WERI-Rb-1 (cell line): ENCODE results near the gene TPRKB.
"Not testable (repeated sequence)": the region's sequence is repeated elsewhere in the genome, so short reads cannot be mapped to it uniquely, and the experiment has no call there.

Source experiments
- DNase-seq: peaks from one replicate; pipeline ENCODE4 v3.0.0-alpha.2; 2020
- H3K27ac ChIP-seq: fragments of 250-450 bp; sonication (Bioruptor Pico); 2 replicates; pipeline ENCODE4 v1.5.1; 2020; ENCODE audit warnings: mild to moderate bottlenecking, moderate library complexity
- H3K27me3 ChIP-seq: fragments of 250-450 bp; sonication (Bioruptor Pico); 2 replicates; pipeline ENCODE4 v1.5.1; 2021; ENCODE audit warnings: mild to moderate bottlenecking, low read depth, moderate library complexity; ENCODE audit not compliant: insufficient read depth, severe bottlenecking
- H3K36me3 ChIP-seq: fragments of 250-450 bp; sonication (Bioruptor Pico); 2 replicates; pipeline ENCODE4 v1.5.1; 2020; ENCODE audit warnings: mild to moderate bottlenecking, moderate library complexity
- H3K4me3 ChIP-seq: 2 replicates; pipeline ENCODE4 v1.5.1; 2011; ENCODE audit warnings: low read depth, mild to moderate bottlenecking, control low read depth, low read length
- H3K9me3 ChIP-seq: fragments of 250-450 bp; sonication (Bioruptor Pico); 2 replicates; pipeline ENCODE4 v1.5.1; 2021; ENCODE audit warnings: mild to moderate bottlenecking, moderate library complexity; ENCODE audit not compliant: severe bottlenecking
- TF ChIP-seq, protein P1 (sequence below): IDR thresholded peaks from 2 replicates; pipeline ENCODE4 v1.5.1; 2011; ENCODE audit warnings: low read depth, mild to moderate bottlenecking, control low read depth, inconsistent platforms, low read length

The TPRKB gene

GRCh38 chr2:73705091-73705490 lies 32.1 kb downstream of the TPRKB start:
- TF ChIP-seq, protein P1, sequence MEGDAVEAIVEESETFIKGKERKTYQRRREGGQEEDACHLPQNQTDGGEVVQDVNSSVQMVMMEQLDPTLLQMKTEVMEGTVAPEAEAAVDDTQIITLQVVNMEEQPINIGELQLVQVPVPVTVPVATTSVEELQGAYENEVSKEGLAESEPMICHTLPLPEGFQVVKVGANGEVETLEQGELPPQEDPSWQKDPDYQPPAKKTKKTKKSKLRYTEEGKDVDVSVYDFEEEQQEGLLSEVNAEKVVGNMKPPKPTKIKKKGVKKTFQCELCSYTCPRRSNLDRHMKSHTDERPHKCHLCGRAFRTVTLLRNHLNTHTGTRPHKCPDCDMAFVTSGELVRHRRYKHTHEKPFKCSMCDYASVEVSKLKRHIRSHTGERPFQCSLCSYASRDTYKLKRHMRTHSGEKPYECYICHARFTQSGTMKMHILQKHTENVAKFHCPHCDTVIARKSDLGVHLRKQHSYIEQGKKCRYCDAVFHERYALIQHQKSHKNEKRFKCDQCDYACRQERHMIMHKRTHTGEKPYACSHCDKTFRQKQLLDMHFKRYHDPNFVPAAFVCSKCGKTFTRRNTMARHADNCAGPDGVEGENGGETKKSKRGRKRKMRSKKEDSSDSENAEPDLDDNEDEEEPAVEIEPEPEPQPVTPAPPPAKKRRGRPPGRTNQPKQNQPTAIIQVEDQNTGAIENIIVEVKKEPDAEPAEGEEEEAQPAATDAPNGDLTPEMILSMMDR = no peak
- H3K27me3 ChIP-seq = no peaks in the 10 kb centered on the region
- peaks cover 3% of the 10 kb centered on the region for H3K9me3 ChIP-seq
- no peak overlapping the region for H3K4me3 ChIP-seq
- H3K27ac ChIP-seq = no peak overlapping the region
- no peak for DNase-seq
- no peaks in the 10 kb centered on the region for H3K36me3 ChIP-seq

GRCh38 chr2:73704285-73704684 lies 32.9 kb downstream of the TPRKB start:
- Histone ChIP-seq H3K4me3 (no peak overlapping the region), H3K27ac (no peak overlapping the region), H3K27me3 (no peaks in the 10 kb centered on the region), H3K9me3 (no peaks in the 10 kb centered on the region), H3K36me3 (no peaks in the 10 kb centered on the region)
- TF ChIP-seq, protein P1 = no peak
- DNase-seq = no peak

GRCh38 chr2:73703675-73704074 lies 33.5 kb downstream of the TPRKB start:
- H3K27me3 ChIP-seq = no peaks in the 10 kb centered on the region
- no peak for DNase-seq

DNA sequence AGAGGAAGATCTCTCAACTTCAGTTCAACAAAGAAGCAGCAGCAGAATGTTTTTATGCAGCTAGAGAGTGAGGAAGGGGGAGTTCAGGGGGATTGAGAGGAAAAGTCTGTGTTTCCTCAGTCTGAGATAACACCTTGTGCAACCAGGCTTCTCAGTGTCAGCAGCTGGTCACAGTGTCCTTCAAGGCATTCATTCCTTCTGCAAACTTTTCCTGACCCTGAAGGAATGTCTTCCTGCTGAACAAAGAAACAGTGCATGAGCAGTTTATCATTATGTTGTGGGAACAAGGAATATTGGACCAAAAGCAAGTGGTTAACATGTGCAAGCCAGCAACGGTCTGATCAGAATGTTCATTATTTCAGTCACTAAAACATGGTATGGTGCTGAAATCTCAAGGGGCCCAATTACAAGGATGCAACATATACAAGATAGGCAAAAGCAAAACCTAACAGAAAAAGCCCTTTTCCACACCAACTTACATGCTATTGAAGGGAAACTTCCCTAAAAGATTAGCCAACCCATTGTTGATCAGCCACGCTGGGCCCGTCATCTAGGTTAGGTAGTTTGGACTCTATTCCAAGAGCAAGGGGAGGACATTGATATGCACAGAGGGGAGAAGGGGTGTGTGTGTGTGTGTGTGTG lies 34.2 kb downstream of the TPRKB start:
- H3K4me3 ChIP-seq, H3K27me3 ChIP-seq, H3K9me3 ChIP-seq, H3K36me3 ChIP-seq, DNase-seq, H3K27ac ChIP-seq: not testable (repeated sequence)

More at GRCh38 chr2:73703675-73704074, 33.5 kb downstream of the TPRKB start:
- no peak overlapping the region for H3K27ac ChIP-seq
- no peaks in the 10 kb centered on the region for H3K36me3 ChIP-seq
- H3K9me3 ChIP-seq = no peaks in the 10 kb centered on the region
- TF ChIP-seq, protein P1 = no peak
- no peak overlapping the region for H3K4me3 ChIP-seq

GRCh38 chr2:73701968-73702665 lies 35.0 kb downstream of the TPRKB start:
- no peak overlapping the region for H3K27ac ChIP-seq
- no peaks in the 10 kb centered on the region for H3K9me3 ChIP-seq
- no peak overlapping the region for H3K4me3 ChIP-seq
- no peaks in the 10 kb centered on the region for H3K27me3 ChIP-seq
- DNase-seq = no peak
- no peaks in the 10 kb centered on the region for H3K36me3 ChIP-seq
- TF ChIP-seq, protein P1 = no peak

DNA sequence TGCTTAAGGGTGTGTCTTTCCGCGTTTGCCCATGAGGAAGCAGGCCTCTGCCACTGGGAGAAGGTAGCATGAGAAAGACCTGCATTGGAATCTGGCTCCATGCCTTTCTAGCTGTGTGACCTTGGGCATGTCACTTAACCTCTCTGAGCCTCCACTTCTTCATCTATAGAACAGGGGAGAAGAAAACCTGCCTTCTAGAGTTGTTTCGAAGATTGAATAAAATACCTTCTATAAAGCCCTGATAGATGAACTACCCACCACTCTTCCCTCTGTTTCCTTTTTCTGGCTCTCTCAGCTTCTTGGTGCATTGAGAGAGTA lies 35.7 kb downstream of the TPRKB start:
- not testable (repeated sequence) for H3K9me3 ChIP-seq, H3K36me3 ChIP-seq, DNase-seq, H3K27me3 ChIP-seq, H3K27ac ChIP-seq, H3K4me3 ChIP-seq
